Prostate gland (tissue), 2 donors: Measurements from ENCODE around the gene DGKB. TPM values are rescaled to one million over a fixed set of nuclear protein-coding genes. Genes with fewer than 3 reads are reported as not detected.

Experiments used
- DNase-seq: peaks from one replicate; pipeline ENCODE4 v3.0.0-alpha.2; 2019; ENCODE audit warnings: low spot score
- H3K27ac ChIP-seq, 2 donors: fragments of 200-600 bp; sonication (generic); 2 replicates each; pipeline ENCODE4 v1.5.1; 2017 to 2019
- H3K27me3 ChIP-seq: fragments of 200-600 bp; sonication (generic); replicated peaks from 2 replicates; pipeline ENCODE4 v1.5.1; 2019; ENCODE audit not compliant: insufficient read depth
- H3K36me3 ChIP-seq, 2 donors: fragments of 200-600 bp; sonication (generic); 1 replicate in 1 of 2; 2 replicates in 1 of 2; pipeline versions ENCODE4 v1.5.1 to v1.8.1; 2017 to 2019
- H3K4me1 ChIP-seq: fragments of 200-600 bp; sonication (generic); replicated peaks from 2 replicates; pipeline ENCODE4 v1.5.1; 2019
- H3K4me3 ChIP-seq, 2 donors: fragments of 200-600 bp; sonication (generic); 2 replicates each; pipeline ENCODE4 v1.5.1; 2017 to 2019
- H3K9me3 ChIP-seq: fragments of 200-600 bp; sonication (generic); 2 replicates; pipeline ENCODE4 v1.5.1; 2017
- POLR2A ChIP-seq: fragments of 450-650 bp; IDR thresholded peaks from one replicate; pipeline ENCODE4 v1.6.1; 2016; ENCODE audit warnings: antibody characterized with exemption, mild to moderate bottlenecking
- POLR2AphosphoS5 ChIP-seq: sonication (generic); formaldehyde crosslinking; IDR thresholded peaks from one replicate; pipeline ENCODE4 v1.6.1; 2017; ENCODE audit warnings: antibody characterized with exemption
- WGBS: methylation state at CpG from one replicate; pipeline ENCODE4 v1.1.5; 2018; 5-methylcytosine and 5-hydroxymethylcytosine counted together
- intact Hi-C: fragments of 100-400 bp; cut with DNase I; formaldehyde crosslinking; loops from one replicate; pipeline ENCODE4 v1.14.2; 2022
- total RNA-seq, 2 donors: library from RNA; depleted of rRNA; stranded (reverse); fragments of >200 nt; gene quantifications; one replicate each; pipeline ENCODE4 v1.1.0, GENCODE V29; 2016
- TF ChIP-seq, protein P1 (sequence below), 4 experiments: fragments of 200-600 bp in 2 of 4; fragments of 450-650 bp in 2 of 4; sonication (generic) in 2 of 4; IDR thresholded peaks; 1 replicate in 3 of 4; 2 replicates in 1 of 4; pipeline ENCODE4 v1.5.1; 2016 to 2019; ENCODE audit warnings: antibody characterized with exemption in 4 of 4, mild to moderate bottlenecking in 2 of 4, moderate library complexity in 2 of 4

The DGKB gene
- total RNA-seq, 2 donors from 2014 or later = 0.45 TPM; not detected in 1

DNA sequence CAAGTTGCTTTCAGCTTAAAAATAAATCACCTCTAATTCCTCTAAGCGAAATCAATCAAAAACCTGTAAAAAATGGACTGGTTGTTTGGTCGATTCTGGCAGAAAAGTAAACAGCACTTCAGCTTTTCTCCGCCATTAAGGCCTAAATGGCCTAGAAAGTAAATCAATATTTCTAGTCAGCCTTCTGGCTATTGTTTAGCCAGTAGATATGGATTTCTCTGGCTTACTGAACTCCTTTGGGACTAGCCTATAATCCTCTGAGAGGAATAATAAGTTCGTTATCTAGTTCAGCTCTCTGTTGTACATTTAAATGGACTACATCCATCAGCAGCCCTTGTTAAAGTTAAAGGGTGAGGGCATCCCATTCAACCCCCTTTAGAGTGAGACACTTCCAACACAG, 513.0 kb downstream of the DGKB start:
- intact Hi-C loops = no loop called here
- no peak for TF ChIP-seq POLR2AphosphoS5
- TF ChIP-seq, protein P1, sequence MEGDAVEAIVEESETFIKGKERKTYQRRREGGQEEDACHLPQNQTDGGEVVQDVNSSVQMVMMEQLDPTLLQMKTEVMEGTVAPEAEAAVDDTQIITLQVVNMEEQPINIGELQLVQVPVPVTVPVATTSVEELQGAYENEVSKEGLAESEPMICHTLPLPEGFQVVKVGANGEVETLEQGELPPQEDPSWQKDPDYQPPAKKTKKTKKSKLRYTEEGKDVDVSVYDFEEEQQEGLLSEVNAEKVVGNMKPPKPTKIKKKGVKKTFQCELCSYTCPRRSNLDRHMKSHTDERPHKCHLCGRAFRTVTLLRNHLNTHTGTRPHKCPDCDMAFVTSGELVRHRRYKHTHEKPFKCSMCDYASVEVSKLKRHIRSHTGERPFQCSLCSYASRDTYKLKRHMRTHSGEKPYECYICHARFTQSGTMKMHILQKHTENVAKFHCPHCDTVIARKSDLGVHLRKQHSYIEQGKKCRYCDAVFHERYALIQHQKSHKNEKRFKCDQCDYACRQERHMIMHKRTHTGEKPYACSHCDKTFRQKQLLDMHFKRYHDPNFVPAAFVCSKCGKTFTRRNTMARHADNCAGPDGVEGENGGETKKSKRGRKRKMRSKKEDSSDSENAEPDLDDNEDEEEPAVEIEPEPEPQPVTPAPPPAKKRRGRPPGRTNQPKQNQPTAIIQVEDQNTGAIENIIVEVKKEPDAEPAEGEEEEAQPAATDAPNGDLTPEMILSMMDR (IDR thresholded peaks at IDR 0.05) = no peak
- TF ChIP-seq POLR2A = no peak
- 45% methylated on average over 4 of the region's 4 CpGs for WGBS
- H3K9me3 ChIP-seq = no peaks in the 10 kb centered on the region
- no peaks in the 10 kb centered on the region for H3K36me3 ChIP-seq
- DNase-seq = no peak
- H3K4me1 ChIP-seq = no peaks in the 10 kb centered on the region
- no peak overlapping the region for H3K27ac ChIP-seq
- H3K4me3 ChIP-seq = no peak overlapping the region
- H3K27me3 ChIP-seq = no peaks in the 10 kb centered on the region

DNA sequence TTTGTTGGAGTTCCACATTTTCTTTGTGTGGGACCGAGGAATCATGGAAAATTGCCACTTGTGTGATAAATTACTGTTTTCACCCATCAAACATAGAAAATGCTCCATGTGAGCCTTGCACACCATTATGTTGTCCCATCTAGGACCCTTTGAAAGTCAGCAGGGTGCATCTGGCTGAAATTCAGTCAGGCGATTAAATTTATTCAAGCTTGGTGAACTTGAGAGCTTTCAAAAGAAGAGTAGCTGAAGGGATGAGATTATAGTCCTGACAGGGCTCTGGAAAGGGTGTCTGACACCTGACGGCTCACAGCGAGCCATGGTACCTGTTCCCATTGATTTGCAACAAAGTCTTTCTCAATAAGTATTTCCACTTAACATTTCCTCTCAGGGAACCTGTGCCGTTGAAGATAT, 513.4 kb downstream of the DGKB start:
- TF ChIP-seq, protein P1 (IDR thresholded peaks at IDR 0.05) = no peak
- TF ChIP-seq POLR2AphosphoS5 = no peak
- no peak for TF ChIP-seq POLR2A
- Histone ChIP-seq H3K4me3 (no peak overlapping the region), H3K27me3 (no peaks in the 10 kb centered on the region), H3K9me3 (no peaks in the 10 kb centered on the region), H3K4me1 (no peaks in the 10 kb centered on the region), H3K27ac (no peak overlapping the region), H3K36me3 (no peaks in the 10 kb centered on the region)
- intact Hi-C loops = no loop called here
- 66% methylated on average over 5 of the region's 5 CpGs for WGBS
- no peak for DNase-seq

GRCh38 chr7:14385074-14385473, 517.5 kb downstream of the DGKB start:
- Histone ChIP-seq H3K4me1 (no peaks in the 10 kb centered on the region), H3K4me3 (no peak overlapping the region), H3K27me3 (no peaks in the 10 kb centered on the region), H3K36me3 (no peaks in the 10 kb centered on the region), H3K9me3 (no peaks in the 10 kb centered on the region), H3K27ac (no peak overlapping the region)
- WGBS = 95% methylated on average over 3 of the region's 3 CpGs
- no peak for TF ChIP-seq POLR2AphosphoS5
- TF ChIP-seq, protein P1 (IDR thresholded peaks at IDR 0.05) = no peak
- no peak for TF ChIP-seq POLR2A
- intact Hi-C loops = no loop called here
- DNase-seq = no peak

DNA sequence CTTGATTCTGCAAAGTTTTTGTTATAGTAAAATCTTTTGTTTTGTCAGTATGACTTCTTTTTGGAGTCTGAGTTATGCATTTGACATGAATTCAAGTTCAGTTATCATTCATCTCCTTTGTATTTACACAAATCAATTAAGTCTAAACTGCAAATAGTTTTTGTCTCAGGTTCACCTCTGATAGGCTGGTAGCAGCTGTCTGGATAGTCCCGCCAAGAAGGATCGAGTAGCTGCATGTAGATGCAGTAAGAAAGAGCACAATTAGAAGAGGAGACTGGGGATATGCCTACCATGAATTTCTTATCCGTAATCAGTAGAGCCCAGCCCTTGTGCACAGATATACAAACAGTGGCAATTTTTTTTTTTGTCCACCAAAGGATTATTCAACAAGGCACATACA, 520.6 kb downstream of the DGKB start:
- intact Hi-C loops = no loop called here
- 31% methylated on average over 3 of the region's 3 CpGs for WGBS
- Histone ChIP-seq H3K4me3 (no peak overlapping the region), H3K36me3 (no peaks in the 10 kb centered on the region), H3K9me3 (no peaks in the 10 kb centered on the region), H3K4me1 (no peaks in the 10 kb centered on the region), H3K27ac (no peak overlapping the region), H3K27me3 (no peaks in the 10 kb centered on the region)
- DNase-seq = no peak
- TF ChIP-seq POLR2A (no peak), POLR2AphosphoS5 (no peak)
- TF ChIP-seq, protein P1 (IDR thresholded peaks at IDR 0.05) = no peak

DNA sequence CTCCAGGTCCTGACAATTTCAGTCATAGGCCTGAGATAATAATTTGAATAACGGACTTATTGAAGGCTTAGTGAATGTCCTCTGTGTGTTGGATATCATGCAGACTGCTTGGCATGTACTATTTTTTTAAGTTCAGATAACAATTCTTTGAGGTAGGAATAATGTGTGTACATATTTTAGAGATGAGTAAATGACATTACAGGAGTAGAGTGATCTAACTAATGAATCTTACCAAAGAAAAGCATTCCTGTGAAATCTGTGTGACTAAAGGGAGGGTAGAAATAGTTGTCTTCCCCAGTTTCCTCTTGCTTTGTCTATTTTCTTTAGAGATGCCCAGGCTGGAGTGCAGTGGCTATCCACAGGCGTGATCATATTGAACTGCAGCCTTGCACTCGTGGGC, 521.2 kb downstream of the DGKB start:
- TF ChIP-seq POLR2AphosphoS5 (no peak), POLR2A (no peak)
- TF ChIP-seq, protein P1 (IDR thresholded peaks at IDR 0.05) = no peak
- intact Hi-C loops = no loop called here
- WGBS = 93% methylated on average over 3 of the region's 3 CpGs

More for the DNA sequence above, 521.2 kb downstream of the DGKB start:
- Histone ChIP-seq H3K9me3 (no peaks in the 10 kb centered on the region), H3K4me1 (no peaks in the 10 kb centered on the region), H3K36me3 (no peaks in the 10 kb centered on the region), H3K27me3 (no peaks in the 10 kb centered on the region), H3K27ac (no peak overlapping the region), H3K4me3 (no peak overlapping the region)
- no peak for DNase-seq
